HG02571 (cell line): Measurements from ENCODE around the gene TMEM126B.
A peak's percentile ranks its signal among the peaks of the same experiment; 100 is the strongest.
"Not testable (repeated sequence)": the region's sequence is repeated elsewhere in the genome, so short reads cannot be mapped to it uniquely, and the experiment has no call there.

Source experiments
- ATAC-seq: cut with Tn5 transposase; IDR thresholded peaks from one replicate; pipeline ENCODE4 v1.9.1; 2021; ENCODE audit warnings: mild to moderate bottlenecking, moderate library complexity; ENCODE audit not compliant: unreplicated experiment

Gene TMEM126B

DNA sequence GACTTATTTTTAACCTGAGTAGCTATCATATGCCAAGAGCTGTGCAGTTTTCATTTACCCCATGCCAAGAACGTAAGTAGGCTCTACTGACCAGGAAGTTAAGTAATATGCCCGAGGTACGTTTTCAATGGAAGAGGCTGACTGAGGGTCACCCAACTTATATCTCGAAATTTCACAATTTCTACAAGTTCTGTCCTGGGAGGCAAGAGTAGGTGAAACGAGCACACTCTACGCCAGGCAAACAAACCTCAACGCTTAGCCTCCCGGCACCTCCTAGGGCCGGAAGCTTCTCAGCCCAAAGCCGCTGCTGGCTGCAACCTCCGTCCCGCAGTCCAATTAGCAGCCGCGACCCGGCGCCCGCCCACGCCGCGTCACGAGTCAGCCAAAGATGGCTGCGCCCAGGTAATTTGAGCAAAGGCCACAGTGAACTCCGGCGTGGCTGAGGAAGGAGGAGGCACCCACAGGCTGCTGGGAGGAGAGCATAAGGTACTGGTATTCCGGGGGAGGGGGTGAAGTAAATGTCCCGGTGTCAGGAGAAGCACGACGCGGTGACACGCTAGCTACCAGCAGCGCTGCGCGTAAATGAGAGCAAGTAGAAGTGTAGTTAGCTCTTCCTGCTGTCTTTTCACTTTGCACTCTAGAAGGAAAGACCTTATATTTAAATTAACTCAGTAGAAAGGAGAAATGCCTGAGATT lies 19.4 kb downstream of the TMEM126B start, which contains the start of gene TMEM126A:
TSS of gene TMEM126A (plus strand) at position 364 of the 696 bp plus-strand sequence. CDS start 2,289 bp downstream, outside the sequence.
- peak; percentile 99 for ATAC-seq

DNA sequence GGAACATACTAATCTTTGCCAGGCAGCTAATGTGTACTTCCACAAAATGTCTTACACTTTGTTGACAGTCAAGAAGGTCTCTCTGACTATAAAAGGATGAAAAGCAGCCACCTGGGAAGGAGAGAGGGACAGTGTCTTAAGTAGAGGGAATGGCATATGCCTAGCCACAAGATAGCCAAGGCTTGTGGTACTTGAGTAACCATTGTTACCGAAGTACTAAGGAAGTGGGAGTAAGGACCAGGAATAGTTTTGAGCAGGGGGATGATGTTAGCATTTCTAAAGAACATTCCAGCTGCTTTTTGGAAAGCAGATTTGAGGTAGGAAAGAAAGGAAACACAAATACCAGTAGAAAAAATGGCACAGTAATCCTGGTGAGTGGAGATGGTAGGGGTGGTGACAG lies 22.7 kb downstream of the TMEM126B start:
- no peak for ATAC-seq

GRCh38 chr11:85652786-85653447 lies 24.5 kb downstream of the TMEM126B start:
- ATAC-seq: no peak

- ATAC-seq: not testable (repeated sequence)
Observed at GRCh38 chr11:85654343-85654742, 25.9 kb downstream of the TMEM126B start.

DNA sequence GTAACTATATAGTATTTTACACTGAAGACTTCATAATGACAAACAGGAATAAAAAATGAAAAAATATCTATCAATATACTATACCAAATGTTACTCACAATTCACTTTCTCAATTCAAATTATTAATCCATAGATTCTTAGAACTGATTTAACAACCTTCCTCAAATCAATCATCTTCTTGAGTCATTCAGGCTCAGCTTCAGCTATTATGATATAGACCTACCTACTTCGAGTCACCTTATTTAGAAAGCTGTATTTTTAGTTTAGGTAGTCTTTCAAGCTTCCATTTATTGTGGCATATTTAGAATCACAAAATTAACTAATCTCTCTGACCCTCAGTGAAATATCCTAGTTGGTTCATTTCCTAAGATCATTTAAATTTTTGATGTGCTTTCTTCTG lies 28.4 kb downstream of the TMEM126B start:
- no peak for ATAC-seq

- ATAC-seq: no peak
Observed at GRCh38 chr11:85658180-85658579, 29.8 kb downstream of the TMEM126B start.

DNA sequence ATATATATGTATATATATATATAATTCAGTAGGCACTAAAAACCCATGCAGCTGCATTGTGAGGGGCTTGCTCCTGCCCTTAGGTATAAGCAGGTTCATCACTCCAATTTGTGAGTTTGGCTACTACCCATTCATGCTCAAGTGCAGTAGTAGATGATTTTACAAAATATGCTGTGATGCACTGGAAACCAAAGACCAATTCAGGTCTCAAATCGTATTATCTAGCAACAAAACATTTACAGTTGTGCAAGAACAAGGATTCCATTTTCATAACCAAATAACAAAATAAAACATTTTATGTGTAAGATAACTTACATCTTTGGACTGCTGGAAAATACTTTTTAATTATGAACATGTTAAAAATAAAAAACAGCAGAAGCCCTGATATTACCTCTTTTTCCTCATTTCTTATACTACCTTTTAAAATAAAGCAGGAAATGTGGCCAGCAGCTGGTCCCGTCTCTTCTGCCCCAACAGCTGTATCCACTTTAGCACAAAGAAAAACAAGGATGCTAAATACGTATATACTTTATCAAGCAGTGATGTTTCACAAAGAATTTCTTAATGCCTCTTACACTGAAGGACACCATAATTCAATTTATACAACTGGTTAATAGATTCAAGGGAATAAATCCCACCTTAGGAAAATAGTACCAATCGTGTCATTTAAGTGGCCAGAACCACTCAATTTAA lies 33.7 kb downstream of the TMEM126B start:
- no peak for ATAC-seq

GRCh38 chr11:85663080-85663752 lies 34.8 kb downstream of the TMEM126B start:
- no peak for ATAC-seq

DNA sequence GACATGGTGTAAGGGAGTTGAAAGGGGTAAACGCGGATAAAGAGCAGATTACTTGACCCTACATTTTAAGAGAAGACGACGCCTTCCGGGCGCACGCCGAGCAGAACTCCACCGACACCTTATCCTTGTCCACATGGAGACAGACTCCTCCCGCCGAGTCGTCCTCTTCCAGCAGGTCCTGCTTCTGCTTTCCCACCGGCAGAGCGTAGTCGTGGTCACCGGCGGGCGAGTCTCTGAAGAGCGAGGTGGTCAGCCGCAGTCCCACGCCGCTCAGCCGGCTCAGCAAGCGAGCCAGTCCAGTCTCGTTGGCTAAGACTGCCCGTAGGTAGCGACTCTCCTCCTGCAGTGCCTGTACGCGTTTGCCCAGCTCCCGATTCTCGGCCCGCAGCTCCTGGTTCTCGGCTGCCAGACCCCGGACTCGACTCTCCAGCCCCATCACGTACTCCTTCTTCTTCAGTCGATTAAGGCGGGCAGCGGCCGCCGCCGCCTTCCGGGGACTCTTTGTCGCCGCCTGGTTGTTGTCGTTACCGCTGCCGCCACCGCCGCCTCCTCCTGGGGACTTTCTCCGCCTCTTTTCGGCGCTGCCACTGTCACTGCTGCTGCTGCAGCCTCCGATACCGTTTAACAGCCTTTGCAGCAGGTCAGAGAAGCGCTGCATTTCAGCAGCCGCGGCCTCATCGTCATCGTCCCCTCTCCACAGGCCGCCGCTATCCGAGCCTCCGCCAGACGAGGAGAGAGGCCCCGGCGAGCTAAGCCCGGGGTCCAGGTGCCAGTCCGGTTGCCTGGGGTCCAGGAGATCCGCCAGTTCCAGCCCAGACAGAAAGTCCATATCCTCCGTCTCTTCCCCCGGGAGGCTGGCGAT lies 35.6 kb downstream of the TMEM126B start:
- peak; percentile 70 for ATAC-seq

DNA sequence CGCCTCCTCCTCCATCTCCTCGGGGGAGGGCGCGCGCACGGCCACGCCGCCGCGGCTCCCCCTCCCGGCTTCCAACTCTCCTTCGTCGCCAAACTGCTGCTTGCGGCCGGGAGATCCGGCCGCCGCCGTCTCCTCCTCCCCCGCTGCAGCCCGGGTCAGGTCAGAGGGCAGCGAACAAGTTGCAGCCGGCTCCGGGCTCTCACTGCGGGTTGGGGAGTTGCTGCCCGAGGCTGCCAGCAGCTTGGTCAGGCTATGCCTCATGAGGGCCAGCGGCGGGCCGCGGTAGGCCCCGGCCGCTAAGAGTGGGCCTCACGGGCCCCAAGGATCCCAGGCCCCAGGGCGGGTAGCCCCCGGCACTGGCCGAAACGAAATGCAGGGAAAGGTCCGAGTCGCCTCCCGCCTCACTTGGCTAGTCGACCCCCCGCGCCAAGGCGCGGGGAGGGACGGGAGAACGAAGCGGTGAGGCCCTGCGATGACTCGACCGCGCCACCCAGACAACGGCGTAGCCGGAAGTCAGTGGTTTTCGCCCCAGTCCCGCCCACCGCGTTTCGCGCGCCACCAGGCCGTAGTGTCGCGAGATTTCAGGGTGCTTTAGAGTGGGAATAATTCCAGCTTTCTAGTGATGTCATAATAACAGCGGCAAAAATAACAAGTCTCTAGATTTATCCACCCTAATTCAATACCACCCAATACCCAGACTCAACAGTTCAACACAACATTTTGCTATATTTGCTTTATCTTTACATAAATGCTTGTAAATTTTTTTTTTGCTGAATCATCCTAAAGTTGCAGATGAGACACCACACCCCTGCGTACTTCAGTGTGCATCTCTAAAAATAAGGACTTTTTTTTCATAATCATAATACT lies 36.5 kb downstream of the TMEM126B start, which contains the start of gene CREBZF:
TSS of gene CREBZF (minus strand) at position 515 of the 867 bp plus-strand sequence. CDS start at position 261, 254 bp downstream.
- peak; percentile 84 for ATAC-seq

- no peak for ATAC-seq
Observed at GRCh38 chr11:85665733-85666132, 37.3 kb downstream of the TMEM126B start.

DNA sequence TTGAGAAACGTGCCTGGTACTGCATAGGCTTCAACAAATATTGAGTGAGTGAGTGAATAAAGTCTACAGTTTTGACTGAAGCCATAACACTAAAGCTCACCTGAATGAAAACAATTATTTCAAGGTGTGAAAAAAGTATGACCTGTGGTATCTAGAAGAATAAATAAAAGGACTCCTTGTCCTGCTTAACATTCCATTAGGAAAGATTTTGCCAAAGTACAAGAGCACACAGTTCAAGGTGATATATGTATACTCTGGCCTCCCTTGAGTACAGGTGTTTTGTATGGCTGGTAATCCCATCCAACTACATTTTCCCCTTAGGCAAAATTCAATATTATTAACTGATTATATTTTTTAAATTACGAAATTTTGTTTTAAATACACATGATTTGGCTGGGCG lies 38.3 kb downstream of the TMEM126B start:
- no peak for ATAC-seq

DNA sequence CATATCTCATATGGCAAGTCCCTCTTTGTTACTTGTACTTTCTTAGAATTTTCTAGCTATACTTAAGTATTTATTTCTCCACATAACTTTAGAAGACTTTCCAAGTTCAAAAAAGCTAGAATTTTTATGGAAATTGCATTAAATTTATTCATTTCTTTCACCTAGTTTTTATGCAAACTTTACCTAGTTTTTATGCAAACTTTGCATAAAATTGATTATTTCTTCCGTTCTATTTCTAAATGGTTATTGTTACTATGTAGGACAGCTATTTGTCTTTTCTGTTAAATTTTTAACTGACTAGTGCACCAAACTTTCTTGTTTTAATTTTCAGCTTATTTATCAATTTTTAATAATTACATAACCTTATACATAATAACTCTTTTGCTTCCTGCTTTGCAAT lies 39.8 kb downstream of the TMEM126B start:
- no peak for ATAC-seq

- not testable (repeated sequence) for ATAC-seq
Observed at GRCh38 chr11:85670949-85671663, 42.7 kb downstream of the TMEM126B start.

DNA sequence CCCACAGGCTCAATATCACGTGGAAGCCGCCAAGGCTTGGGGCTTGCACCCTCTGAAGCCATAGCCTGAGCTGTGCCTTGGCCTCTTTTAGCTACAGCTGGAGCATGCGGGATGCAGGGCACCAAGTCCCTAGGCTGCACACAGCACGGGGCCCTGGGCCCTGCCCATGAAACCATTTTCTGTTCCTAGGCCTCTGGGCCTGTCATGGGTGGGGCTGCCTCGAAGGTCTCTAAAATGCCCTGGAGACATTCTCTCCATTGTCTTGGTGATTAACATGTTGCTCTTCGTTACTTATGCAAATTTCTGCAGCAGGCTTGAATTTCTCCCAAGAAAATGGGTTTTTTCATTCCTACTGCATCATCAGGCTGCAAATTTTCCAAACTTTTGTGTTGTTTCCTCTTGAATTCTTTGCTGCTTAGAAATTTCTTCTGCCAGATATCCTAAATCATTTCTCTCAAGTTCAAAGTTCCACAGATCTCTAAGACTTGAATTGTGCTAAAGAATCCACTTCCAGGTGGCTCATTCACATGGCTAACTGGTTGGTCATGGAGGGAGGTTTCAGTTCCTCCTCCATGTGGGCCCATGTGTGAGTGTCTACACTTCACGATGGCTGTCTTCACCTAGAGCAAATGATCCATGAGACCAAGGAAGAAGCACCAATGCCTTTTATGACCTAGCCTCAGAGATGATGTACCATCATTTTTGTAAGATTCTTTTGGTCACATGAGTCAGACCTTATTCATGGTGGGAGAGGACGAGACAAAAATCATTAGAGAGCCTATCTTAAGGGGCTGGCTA lies 43.9 kb downstream of the TMEM126B start:
- ATAC-seq: no peak

DNA sequence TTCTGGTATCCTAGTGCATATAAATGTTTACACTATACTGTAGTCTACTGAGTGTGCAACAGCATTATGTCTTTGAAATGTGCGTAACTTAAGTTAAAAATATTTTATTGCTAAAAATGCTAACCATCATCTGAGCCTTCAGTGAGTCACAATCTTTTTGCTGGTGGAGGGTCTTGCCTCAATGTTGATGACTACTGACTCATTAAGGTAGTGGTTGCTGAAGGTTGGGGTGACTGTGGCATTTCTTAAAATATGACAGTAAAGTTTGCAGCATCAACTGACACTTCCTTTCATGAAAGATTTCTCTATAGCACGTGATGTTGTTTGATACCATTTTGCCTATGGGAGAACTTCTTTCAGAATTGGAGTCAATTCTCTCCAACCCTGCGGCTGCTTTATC lies 45.0 kb downstream of the TMEM126B start:
- no peak for ATAC-seq

GRCh38 chr11:85679576-85679975 lies 51.2 kb downstream of the TMEM126B start:
- ATAC-seq: no peak

GRCh38 chr11:85680897-85681296 lies 52.5 kb downstream of the TMEM126B start:
- no peak for ATAC-seq
